Mammary epithelial cell (primary cell): ENCODE measurements around the gene NEU1.

Source experiments
- EZH2 ChIP-seq: IDR thresholded peaks from 2 replicates; pipeline ENCODE4 v1.6.1; 2012; ENCODE audit warnings: low read length, inconsistent platforms, borderline replicate concordance
- TF ChIP-seq, protein P1 (sequence below), 2 donors: IDR thresholded peaks in 1 of 2; conservative IDR thresholded peaks in 1 of 2; 2 replicates each; pipeline ENCODE4 v1.5.1; 2011 to 2012; ENCODE audit warnings: inconsistent platforms in 2 of 2, low read length in 2 of 2, mild to moderate bottlenecking in 2 of 2, control low read depth in 1 of 2, low read depth in 1 of 2; ENCODE audit not compliant: insufficient read depth in 1 of 2; ENCODE audit errors: extremely low read depth in 1 of 2

DNA sequence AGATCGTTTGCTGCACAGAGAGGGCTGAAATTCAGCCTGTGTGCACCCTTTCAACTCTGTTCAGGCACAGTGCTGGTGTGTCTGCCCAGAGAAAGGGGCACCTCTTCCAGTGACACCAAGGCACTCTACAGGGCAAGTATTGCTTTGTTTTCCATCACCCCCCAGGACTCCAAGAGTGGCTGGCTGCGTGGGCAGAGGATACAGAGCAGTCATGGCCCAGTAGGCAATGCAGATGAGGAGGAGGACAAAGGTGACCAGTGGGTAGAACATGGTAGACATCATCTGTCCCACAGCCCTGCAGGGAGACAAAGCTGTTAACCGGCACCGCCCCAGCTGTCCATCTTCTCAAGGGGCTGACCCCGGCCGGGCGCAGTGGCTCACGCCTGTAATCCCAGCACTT, 6.7 kb upstream of the NEU1 start:
- no peak for TF ChIP-seq EZH2
- TF ChIP-seq, protein P1, sequence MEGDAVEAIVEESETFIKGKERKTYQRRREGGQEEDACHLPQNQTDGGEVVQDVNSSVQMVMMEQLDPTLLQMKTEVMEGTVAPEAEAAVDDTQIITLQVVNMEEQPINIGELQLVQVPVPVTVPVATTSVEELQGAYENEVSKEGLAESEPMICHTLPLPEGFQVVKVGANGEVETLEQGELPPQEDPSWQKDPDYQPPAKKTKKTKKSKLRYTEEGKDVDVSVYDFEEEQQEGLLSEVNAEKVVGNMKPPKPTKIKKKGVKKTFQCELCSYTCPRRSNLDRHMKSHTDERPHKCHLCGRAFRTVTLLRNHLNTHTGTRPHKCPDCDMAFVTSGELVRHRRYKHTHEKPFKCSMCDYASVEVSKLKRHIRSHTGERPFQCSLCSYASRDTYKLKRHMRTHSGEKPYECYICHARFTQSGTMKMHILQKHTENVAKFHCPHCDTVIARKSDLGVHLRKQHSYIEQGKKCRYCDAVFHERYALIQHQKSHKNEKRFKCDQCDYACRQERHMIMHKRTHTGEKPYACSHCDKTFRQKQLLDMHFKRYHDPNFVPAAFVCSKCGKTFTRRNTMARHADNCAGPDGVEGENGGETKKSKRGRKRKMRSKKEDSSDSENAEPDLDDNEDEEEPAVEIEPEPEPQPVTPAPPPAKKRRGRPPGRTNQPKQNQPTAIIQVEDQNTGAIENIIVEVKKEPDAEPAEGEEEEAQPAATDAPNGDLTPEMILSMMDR (conservative IDR thresholded peaks at IDR 0.05 in 1 of 2, IDR thresholded peaks at IDR 0.05 in 1 of 2; ENCODE audit: extremely low read depth in 1 of 2, insufficient read depth in 1 of 2, low read depth in 1 of 2, low read length in 2 of 2) = no peak
